Left ventricle myocardium superior (tissue), 1 donor: ENCODE measurements around the gene ZBTB5. TPM values are rescaled to one million over a fixed set of nuclear protein-coding genes. Genes with fewer than 3 reads are reported as not detected.
A peak's percentile ranks its signal among the peaks of the same experiment; 100 is the strongest.
"Not testable (repeated sequence)": the region's sequence is repeated elsewhere in the genome, so short reads cannot be mapped to it uniquely, and the experiment has no call there.

ENCODE experiments used
- ATAC-seq: fragments of 200-7000 bp; cut with Tn5 transposase; one replicate; pipeline ENCODE4 v1.9.1; 2020; ENCODE audit warnings: mild to moderate bottlenecking, moderate library complexity
- DNase-seq: peaks from one replicate; pipeline ENCODE4 v3.0.0-alpha.2; 2020
- intact Hi-C: fragments of 100-400 bp; cut with micrococcal nuclease; formaldehyde crosslinking; loops from one replicate; pipeline ENCODE4 v1.11.0; 2022
- total RNA-seq: library from RNA; stranded (reverse); fragmentation: NEBNext Ultra II Directional; extraction: Animal tissue kit (Norgen Biotek cat#: 25700); gene quantifications from one replicate; pipeline ENCODE4 v1.2.1, GENCODE V29; 2021
- donor health status: DM: no; HTN: yes; CAD: no; lungs with severe emphysema.

Gene ZBTB5
- total RNA-seq, 1 donor from 2014 or later, result 5.2 TPM

DNA sequence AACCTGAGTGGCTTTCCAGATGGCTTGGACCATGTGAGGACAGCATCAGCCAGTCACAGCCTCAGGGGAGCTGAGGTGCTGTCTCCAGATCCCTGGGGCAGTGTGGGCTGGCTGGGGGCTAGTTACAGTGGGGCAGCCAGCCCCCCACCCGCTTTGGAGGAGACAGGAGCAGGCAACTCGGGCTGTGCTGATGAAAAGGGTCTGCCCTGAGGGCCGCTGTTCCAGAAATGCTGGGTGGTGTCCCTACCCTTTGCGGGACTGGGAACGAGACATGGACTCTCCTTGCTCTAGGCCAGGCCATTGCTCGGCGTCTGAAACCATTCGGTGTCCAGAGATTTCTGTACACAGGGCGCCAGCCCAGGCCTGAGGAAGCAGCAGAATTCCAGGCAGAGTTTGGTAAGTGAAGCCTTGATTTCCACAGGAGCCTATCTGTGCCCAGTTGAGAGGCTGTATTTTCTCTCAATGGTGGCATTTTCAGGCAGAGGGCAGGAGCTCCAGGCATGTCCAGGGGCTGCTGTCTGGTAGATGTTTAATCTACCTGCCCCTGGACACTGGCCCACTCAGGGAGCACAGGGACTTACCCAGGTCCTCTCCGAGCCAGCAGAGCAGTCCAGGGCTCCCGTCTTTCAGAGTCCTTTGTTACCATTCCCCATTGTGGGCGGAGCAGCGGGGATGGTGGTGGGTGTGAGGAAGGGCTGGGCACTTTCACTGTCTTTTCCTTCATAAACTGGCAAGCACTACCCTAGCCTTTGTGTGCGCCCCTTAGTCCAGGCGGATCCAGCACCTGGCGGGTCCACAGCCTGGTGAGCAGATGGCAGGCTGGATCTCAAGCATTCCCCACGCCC is 35.6 kb downstream of the ZBTB5 start:
- no peak for ATAC-seq
- DNase-seq, result no peak
- intact Hi-C loops, result no loop called here

- no peak for DNase-seq
- ATAC-seq, result no peak
- intact Hi-C loops, result no loop called here
Measured at GRCh38 chr9:37428345-37428744, 36.9 kb downstream of the ZBTB5 start.

DNA sequence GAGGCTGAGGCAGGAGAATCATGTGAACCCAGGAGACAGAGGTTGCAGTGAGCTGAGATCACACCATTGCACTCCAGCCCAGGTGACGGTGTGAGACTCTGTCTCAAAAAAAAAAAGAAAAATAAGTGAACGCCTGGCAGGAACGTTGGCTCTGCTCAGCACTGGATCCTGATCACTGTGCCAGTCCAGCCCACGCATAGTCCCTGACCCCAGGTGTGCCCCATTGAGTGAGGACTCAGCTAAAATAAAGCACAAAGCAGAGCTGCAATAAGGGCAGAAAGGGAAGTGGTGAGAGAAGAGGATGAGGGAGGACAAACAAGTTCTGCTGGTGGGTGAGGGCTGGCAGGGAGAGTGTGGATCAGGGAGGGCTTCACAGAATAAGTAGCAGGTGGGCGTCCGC is 38.4 kb downstream of the ZBTB5 start:
- intact Hi-C loops, result no loop called here
- DNase-seq (no peak), ATAC-seq (no peak)

- ATAC-seq, intact Hi-C loops, DNase-seq: not testable (repeated sequence)
Measured at GRCh38 chr9:37426431-37426830, 38.8 kb downstream of the ZBTB5 start.

- intact Hi-C loops, result no loop called here
- no peak for DNase-seq
- no peak for ATAC-seq
Measured at GRCh38 chr9:37425298-37425752, 39.9 kb downstream of the ZBTB5 start.

GRCh38 chr9:37424686-37425297 is 40.5 kb downstream of the ZBTB5 start:
- intact Hi-C loops, result no loop called here
- DNase-seq (no peak), ATAC-seq (no peak)

- ATAC-seq, result no peak
- no peak for DNase-seq
- intact Hi-C loops, result no loop called here
Measured at GRCh38 chr9:37424204-37424685, 41.0 kb downstream of the ZBTB5 start.

DNA sequence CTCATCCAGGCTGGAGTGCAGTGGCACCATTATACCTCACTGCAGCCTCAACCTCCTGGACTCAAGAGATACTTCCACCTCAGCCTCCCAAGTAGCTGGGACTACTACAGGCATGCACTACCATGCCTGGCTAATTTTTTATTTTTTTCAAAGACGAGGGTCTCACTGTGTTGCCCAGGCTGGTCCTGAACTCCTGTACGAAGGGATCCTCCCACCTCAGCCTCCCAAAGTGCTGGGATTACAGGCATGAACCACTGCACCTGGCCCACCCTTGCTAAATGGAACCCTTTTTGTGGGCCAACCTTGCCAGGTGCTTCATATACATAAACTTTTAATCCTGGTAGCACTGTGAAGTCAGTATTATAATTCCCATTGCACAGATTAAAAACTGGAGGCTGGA is 41.7 kb downstream of the ZBTB5 start:
- intact Hi-C loops, result no loop called here
- DNase-seq, result no peak
- ATAC-seq, result no peak

DNA sequence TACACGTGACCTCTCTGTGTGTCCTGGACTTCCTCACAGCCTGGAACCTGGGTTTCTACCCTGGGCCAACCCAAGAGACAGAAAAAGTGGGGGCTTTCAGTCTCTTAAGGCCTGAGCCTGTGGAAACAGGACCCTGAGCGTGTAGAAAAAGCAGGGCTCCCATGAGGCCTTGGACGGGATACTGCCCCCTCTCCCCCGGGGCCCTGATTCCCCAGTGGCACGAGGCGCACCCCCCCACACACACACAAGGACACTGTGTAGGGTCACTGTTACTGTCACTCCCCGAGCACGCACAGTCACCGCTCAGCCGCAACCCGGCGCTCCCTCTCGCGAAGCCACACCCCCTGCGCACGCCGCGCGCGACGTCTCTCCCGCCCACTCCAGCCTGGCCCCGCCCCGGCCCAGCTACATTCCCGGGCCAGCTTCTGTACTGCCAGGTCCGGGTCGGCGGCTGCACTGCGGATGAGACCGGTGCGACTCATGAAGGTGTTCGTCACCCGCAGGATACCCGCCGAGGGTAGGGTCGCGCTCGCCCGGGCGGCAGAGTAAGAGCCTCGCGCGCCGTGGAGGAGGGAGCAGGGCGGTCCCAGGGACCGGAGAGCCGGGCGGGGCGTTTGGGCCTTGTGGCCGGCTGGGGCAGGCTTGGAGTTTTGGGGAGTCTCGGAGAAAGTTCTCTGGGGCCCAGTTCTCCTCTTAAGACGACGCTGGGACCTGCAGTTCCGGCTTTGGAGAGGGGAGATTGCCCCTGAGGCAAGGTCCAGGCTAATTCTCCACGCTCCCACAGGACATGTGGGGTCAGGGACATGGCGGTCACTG is 42.8 kb downstream of the ZBTB5 start, which contains the start of gene GRHPR:
GRHPR (plus strand) TSS at position 408 of the 816 bp plus-strand sequence; CDS start at position 463, 55 bp downstream.
- intact Hi-C loops, result no loop called here
- peak; percentile 98 for ATAC-seq
- DNase-seq, result peak; percentile 96

- DNase-seq (no peak), ATAC-seq (no peak)
- intact Hi-C loops, result no loop called here
Measured at GRCh38 chr9:37421914-37422288, 43.3 kb downstream of the ZBTB5 start.

DNA sequence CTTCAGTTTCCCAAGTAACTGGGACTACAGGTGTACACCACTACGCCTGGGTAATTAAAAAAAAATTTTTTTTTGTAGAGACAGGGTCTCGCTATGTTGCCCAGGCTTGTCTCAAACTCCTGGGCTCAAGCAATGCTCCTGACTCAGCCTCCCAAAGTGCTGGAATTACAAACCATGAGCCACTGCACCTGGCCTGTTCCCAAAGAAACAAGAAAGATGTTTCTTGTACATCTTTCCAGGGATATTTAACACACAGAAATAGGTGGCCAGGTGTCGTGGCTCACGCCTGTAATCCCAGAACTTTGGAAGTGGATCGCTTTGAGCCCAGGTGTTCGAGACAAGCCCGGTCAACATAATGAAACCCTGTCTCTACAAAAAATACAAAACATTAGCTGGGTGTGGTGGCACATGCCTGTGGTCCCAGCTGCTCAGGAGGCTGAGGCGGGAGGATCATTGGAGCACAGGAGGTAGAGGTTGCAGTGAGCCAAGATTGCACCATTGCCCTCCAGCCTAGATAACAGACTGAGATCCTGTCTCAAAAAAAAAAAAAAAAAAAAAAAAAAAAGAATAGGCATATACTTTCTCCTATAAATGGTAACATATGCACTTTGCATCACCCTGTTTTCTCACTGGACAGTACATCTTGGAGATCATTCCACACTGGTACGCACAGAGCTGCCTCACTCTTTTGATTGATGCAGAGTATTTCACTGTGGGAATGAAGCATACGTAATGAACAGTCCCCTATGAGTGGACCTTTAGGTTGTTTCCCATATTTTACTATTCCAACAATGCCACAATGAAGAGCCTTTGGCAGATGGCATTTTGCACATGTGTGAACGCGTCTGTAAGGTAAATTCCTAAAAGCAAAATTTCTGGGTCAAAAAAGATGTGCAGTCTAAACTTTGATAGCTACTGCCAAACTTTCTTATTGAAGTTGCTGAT is 44.7 kb downstream of the ZBTB5 start:
- no peak for DNase-seq
- no peak for ATAC-seq
- intact Hi-C loops, result no loop called here

DNA sequence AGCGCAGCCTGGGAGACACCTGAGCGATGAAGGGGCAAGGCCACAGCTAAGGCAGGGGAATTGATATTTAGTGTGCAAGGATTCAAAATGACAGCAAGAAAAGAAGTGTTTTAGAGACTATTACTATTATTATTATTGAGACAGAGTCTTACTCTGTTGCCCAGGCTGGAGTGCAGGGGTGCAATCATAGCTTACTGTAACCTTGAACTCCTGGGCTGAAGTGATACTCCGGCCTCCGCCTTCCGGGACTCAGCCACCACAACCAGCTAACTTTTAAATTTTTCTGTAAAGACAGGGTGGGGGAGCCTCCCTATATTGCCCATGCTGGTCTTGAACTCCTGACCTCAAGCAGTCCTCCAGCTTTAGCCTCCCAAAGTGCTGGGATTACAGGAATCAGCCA is 46.0 kb downstream of the ZBTB5 start:
- intact Hi-C loops, result no loop called here
- ATAC-seq, result no peak
- DNase-seq, result no peak

- intact Hi-C loops, result no loop called here
- no peak for ATAC-seq
- no peak for DNase-seq
Measured at GRCh38 chr9:37417857-37418618, 47.2 kb downstream of the ZBTB5 start.

DNA sequence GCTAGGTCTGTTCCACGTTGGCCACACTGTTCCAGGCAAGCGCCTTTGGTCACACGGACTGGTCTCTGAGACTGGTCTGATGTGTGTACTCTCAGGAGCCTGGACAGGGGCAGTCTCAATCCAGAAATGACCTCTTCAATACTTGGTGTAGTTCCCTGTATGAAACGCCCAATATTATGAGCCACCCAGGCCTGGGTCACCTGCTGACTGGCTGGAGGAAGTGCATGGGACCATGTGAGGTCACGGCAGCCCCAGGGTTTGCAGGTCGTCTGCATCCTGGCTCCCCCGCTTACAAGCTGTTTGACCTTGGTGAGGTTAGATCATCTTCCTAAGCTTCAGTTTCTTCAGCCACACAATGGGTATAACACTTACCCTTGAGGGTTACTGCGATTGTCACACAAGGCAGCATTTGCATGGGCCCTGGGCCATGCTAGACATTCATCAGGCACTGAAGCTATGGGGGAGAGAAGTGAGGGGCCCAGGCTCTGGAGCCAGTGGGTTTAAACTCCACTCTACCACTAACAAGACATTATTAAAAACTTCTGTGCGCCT is 47.9 kb downstream of the ZBTB5 start:
- intact Hi-C loops, result no loop called here
- DNase-seq, result no peak
- ATAC-seq, result no peak

DNA sequence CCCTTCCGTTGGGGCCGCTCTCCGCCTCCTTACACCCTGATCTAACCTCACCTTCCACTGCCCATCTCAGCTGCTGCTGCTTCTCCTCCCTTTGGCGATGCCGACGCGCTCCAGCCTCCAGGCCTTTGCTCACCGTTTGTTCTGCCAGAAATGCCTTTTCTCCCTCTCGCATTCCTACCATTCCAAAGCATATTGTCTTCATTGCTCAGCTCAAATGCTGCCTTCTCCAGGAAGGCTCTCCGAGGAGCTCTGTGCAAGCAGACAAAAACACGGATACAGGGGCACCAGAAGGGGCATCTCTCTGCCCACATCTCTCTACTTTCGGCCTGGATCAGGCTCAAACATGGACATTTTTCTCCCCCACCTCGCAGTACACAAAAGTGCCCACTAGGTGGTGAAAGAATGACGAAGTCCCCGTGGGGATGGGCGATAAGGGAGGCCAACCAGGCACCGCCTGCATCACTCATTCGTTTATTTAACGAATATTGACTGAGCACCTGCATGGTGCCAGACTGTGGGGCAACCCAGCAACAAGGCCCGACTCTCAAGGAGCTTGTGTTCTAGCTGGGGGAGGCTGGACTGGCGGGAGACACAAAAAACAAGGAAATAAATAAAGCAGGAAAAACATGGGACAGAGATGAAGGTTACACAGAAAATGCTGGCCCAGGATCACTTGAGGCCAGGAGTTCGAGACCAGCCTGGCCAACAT is 50.1 kb downstream of the ZBTB5 start:
- no peak for DNase-seq
- intact Hi-C loops, result no loop called here

DNA sequence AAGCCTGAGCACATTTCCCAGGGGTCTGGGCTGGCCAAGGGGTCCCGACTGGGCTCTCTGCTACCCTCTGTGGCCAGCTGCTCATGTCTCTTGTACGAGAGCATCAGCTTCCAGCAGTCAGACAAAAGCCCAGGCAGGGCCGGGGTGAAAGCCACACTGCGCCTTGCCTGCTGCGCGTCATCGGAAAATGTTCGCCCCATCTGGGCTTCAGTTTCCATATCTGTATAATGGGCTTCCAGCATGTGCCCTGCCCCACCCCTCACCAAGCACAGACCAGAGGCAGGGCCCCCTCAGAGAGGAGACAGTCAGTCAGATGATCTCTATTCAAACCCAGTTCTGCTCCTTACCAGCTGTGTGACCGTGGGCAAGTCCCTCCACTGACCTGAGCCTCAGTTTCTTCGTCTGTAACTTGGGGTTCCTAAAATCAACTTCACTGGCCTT is 50.7 kb downstream of the ZBTB5 start:
- intact Hi-C loops, result no loop called here
- DNase-seq (no peak), ATAC-seq (no peak)

More for the DNA sequence above, 50.1 kb downstream of the ZBTB5 start:
- peak; percentile 67 for ATAC-seq

DNA sequence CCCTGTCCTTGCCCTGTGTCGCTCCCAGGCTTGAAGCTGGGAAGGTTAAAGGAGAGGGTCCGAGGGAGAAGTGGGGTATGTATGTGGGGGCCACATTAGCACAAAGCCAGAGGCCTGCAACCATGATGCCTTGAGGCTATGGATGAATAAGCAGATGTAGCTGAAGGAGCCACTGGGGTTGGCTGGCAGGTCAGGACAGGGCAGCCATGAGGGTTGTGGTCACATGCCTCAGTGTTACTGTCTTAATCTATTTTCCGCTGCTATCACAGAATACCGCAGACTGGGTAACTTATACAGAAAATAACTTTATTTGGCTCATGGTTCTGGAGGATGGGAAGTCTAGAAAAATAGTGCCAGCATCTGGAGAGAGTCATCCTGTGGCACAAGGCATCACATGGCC is 51.9 kb downstream of the ZBTB5 start:
- intact Hi-C loops, result no loop called here
- ATAC-seq, result no peak
- DNase-seq, result no peak
